Retinal pigment epithelial cell (primary cell): ENCODE measurements around the gene SYNPR.

ENCODE experiments used
- DNase-seq: peaks from one replicate; pipeline ENCODE4 v3.0.0-alpha.2; 2010; ENCODE audit warnings: low read depth
- H3K4me3 ChIP-seq: 2 replicates; pipeline ENCODE4 v1.5.1; 2011; ENCODE audit warnings: mild to moderate bottlenecking, low read length, control low read depth, moderate library complexity
- TF ChIP-seq, protein P1 (sequence below): conservative IDR thresholded peaks from 2 replicates; pipeline ENCODE4 v1.5.1; 2011; ENCODE audit warnings: low read depth, low read length, control low read depth, inconsistent platforms

The SYNPR gene

DNA sequence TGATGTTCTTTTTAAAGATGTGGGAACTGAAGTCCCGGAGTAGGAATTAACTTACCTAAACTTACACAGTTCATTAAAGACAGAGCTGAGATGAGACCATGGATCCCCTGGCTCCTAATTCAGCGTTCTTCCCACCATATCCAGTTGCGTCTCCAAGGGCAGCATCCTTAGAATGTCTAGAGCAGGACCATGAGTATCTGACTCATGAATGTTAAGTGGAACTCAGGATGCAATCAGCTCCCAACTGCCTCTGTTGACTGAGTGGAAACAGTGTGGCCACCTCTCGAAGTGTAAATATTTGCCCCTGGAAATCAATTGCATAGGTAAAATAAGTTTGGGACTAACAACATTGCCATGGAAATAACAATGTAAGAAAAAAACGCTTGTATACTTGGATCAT lies 376.8 kb downstream of the SYNPR start:
- DNase-seq = no peak
- H3K4me3 ChIP-seq = no peak overlapping the region
- TF ChIP-seq, protein P1, sequence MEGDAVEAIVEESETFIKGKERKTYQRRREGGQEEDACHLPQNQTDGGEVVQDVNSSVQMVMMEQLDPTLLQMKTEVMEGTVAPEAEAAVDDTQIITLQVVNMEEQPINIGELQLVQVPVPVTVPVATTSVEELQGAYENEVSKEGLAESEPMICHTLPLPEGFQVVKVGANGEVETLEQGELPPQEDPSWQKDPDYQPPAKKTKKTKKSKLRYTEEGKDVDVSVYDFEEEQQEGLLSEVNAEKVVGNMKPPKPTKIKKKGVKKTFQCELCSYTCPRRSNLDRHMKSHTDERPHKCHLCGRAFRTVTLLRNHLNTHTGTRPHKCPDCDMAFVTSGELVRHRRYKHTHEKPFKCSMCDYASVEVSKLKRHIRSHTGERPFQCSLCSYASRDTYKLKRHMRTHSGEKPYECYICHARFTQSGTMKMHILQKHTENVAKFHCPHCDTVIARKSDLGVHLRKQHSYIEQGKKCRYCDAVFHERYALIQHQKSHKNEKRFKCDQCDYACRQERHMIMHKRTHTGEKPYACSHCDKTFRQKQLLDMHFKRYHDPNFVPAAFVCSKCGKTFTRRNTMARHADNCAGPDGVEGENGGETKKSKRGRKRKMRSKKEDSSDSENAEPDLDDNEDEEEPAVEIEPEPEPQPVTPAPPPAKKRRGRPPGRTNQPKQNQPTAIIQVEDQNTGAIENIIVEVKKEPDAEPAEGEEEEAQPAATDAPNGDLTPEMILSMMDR = no peak

GRCh38 chr3:63655519-63655918 lies 377.4 kb downstream of the SYNPR start:
- H3K4me3 ChIP-seq = no peak overlapping the region
- peak; percentile 96 for DNase-seq
- TF ChIP-seq, protein P1 = no peak

GRCh38 chr3:63656786-63657185 lies 378.7 kb downstream of the SYNPR start:
- H3K4me3 ChIP-seq = no peak overlapping the region
- peak; percentile 46 for DNase-seq
- TF ChIP-seq, protein P1 = no peak

DNA sequence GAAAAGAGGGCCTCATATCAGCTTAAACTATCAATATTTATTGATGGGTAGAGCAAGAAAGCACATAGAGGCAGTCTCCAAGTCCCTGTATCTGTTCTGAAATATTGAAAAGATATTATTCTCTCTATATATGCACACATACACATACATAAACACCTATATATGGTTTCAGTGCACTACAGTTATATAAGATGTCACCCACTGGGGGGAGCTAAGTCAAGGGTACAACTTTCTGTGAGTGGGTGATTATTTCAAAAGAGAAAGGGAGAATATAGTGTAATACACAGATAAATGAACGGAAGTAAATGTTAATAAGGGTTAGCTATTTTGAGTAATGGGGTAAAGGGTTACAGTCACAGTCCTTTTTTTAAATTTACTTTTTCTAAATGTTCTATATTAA lies 383.1 kb downstream of the SYNPR start:
- no peak for DNase-seq
- TF ChIP-seq, protein P1 = peak; percentile 48

GRCh38 chr3:63662011-63662410 lies 383.9 kb downstream of the SYNPR start:
- TF ChIP-seq, protein P1 = no peak
- DNase-seq = no peak
- no peak overlapping the region for H3K4me3 ChIP-seq

More for the DNA sequence above, 383.1 kb downstream of the SYNPR start:
- H3K4me3 ChIP-seq = no peak overlapping the region

GRCh38 chr3:63662500-63662899 lies 384.4 kb downstream of the SYNPR start:
- DNase-seq = no peak
- no peak overlapping the region for H3K4me3 ChIP-seq
- TF ChIP-seq, protein P1 = no peak
